Measurements from ENCODE around the gene KLHL35.

The KLHL35 gene, protein sequence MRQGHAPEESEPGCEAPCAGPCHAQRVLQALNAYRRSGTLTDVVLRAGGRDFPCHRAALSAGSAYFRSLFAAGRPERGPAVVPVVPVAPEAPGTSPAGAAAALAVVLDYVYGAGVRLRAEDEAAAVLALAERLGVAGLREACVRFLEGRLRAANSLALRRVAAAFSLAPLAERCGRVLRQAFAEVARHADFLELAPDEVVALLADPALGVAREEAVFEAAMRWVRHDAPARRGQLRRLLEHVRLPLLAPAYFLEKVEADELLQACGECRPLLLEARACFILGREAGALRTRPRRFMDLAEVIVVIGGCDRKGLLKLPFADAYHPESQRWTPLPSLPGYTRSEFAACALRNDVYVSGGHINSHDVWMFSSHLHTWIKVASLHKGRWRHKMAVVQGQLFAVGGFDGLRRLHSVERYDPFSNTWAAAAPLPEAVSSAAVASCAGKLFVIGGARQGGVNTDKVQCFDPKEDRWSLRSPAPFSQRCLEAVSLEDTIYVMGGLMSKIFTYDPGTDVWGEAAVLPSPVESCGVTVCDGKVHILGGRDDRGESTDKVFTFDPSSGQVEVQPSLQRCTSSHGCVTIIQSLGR

DNA sequence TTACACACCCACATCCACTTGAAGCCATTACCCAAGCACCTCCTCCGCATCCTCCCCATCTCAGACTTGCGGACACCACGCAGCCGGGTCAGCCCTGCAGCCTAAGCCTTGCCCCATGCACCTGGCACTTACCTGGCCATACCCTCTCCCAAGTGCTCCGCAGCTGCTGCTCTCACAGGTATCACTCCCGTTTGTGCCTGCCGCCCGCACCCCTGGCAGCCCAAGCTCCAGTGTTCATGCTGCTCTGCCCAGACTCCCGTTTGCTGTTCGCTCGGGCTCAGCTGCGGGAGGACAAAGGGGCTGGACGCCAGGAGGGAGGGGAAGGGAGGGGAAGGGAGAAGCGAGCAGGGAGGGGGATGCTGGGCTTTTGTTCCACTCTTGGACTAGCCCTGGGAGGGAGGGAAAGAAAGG lies at the start of gene KLHL35:
Gene KLHL35, minus strand, starts transcription at position 293 of the 411 bp plus-strand sequence. CDS start 2,574 bp downstream, outside the sequence.
- DNase-seq (ENCODE audit: low read depth) = no peak

DNA sequence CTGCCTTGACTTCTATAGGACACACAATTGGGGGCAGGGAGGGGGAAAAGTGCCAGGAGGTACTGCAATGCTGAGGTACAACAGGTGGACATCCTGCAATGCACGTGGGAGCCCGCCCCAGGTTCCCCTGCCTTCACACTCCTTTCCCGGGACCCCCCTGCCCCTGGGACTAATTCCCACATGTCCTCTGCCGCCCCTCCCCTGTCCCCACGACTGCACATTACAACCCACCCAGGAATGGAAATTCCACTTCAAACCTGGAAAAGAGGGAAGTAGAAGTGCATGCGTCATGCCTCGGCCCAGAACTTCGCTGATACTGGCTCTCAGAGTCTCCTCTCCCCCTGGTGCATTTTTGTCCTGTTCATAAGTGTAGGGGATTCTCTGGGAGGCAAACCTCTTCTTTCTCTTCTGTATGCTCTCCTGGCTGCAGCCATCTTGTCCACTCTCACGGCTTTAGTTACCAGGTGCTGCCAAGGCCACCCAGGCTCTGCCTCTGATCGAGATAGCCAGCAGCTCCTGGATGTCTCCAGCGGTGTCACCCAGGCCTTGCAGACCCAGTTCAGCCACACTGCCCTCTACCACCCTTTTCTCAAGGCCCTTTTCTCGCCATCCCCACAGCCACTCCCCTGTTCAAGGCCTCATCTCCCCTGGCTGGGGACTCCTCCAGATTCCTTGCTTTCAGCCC lies 49.1 kb upstream of the KLHL35 start:
- no peak for DNase-seq (ENCODE audit: low read depth)

DNA sequence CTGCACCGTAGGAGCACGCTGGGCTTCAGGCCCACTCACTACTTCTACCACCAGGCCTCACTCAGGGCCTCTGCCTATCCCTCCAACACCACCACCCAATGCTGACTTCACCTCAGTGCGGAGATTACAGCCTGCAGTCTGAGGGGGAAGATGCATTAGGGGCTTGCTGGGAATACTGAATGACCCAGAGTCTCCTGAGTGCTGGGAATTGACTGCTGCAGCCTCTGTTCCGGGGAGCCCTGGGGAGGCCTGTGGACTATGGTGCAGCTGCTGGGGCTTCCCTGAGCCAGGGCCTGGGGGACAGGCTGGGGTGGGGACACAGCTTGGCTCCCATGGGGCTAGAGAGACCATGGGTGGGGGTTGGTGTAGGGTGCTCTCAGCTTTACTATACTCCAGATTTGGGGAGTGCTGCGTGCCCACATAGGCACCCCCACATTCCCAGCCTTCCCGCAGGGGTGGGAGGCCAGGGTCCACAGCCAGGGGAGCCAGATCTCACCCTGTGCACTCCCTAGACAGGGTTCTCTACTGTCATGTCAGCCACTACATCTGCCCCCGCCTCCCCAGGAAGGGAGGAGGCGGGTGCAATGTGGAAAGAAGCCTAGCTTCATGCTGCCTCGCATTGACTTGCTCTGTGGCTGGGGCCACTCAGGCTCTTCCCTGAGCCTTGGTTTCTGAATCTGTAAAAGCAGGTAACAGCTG lies 48.4 kb upstream of the KLHL35 start:
- no peak for DNase-seq (ENCODE audit: low read depth)

DNA sequence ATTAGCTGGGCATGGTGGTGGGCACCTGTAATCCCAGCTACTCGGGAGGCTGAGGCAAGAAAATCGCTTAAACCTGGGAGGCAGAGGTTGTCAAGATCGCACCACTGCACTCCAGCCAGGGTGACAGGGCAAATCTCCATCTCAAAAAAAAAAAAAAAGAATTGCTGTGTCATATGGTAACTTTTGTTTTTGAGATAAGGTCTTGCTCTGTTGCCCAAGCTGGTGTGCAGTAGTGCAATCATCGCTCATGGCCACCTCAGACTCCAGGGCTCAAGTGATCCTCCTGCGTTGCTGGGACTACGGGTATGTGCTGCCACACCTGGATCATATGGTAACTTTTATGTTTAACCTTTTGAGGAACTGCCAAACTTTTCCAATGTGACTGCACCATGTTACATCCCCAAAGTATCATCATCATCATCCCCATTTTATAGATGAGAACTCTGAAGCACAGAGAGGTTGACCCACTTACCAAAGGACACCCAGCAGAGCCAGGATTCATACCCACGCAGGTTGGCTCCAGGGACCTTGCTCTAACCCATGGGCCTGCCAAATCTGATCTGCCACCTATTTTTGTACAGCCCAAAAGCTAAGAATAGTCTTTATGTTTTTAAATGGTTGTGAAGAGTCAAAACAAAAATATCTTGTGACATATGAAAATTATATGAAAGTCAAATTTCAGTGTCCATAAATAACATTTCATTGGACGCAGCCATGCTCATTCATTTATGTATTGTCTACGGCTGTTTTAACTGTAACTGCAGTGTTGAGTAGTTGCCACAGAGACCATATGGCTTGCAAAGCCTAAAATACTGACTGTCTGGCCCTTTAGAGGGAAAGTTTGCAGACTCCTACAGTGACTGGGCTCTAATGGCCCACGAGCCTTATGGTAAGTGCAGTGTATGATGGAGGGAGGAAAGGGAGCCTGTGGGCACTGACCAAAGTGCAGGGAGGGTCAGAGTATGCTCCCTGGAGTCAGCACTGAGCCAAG lies 47.5 kb upstream of the KLHL35 start:
- no peak for DNase-seq (ENCODE audit: low read depth)

DNA sequence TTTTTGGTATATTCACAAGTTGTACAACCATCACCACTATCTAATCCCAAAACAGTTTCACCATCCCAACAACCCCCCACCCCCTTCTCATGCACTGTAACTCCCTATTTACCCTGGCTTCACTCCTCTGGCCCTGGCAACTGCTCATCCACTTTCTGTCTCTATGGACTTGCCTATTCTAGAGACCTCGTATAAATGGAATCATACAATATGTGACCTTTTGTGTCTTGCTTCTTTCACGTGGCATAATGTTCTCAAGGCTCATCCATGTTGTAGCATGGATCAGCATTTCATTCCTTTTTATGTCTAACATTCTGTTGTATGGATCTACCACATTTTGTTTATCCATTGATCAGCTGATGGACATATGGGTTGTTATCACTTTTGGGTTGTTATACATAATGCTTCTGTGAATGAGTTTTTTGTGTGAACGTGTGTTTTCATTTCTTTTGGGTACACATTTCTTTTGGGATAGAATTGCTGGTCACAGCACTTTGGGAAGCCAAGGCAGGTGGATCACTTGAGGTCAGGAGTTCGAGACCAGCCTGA lies 46.7 kb upstream of the KLHL35 start:
- DNase-seq (ENCODE audit: low read depth) = no peak

DNA sequence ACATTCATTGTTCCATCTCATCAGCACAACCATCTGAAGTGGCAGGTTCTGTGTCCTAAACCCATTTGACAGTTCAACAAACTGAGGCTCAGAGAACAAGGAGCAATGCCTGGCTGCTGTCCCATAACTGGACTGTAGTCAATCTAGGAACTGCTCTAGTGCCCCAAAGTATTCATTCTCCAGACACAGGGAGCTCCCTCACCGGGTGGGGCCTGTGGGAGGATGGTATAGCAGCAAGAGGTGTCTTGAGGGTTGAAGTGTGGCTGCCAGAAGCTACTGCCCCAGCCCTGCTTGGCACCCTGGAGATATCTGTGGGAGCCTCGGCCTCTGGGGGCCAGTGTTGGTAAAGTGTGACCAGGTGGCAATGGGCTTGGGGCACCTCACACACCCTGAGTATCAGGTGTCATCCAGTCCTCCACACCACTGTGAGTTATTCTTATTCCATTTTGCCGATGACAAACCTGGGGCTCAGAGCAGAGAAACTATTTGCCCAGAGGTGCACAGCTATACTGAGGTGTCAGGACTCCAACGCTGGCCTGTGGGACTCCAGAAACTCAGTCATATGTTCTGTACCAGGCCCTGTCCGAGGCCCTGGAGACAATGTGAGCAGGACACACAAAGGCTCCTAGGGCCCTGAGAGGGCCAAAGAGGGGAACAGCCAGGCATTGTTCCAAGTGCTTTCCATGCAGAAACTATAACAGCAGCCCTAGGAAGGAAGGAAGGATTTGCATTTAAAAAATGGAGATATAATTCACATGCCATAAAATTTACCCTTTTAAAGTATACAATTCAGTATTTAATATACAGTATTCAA lies 46.0 kb upstream of the KLHL35 start:
- DNase-seq (ENCODE audit: low read depth) = no peak

DNA sequence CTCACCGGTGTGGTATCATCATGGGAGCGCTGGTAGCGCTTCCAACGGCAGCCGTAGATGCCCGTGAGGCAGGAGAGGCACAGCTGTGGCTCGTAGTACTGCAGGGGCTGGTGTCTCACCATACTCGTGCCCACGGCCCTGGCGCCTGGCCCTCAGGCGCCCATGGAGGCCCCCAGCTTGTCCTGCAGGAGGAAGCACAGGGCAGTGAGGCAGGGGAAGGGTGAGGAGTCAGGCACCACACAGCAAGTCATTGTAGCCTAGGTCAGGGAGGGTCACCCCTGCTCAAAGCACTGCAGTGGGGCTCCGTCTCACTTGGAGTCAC lies 44.6 kb upstream of the KLHL35 start:
- DNase-seq (ENCODE audit: low read depth) = no peak

DNA sequence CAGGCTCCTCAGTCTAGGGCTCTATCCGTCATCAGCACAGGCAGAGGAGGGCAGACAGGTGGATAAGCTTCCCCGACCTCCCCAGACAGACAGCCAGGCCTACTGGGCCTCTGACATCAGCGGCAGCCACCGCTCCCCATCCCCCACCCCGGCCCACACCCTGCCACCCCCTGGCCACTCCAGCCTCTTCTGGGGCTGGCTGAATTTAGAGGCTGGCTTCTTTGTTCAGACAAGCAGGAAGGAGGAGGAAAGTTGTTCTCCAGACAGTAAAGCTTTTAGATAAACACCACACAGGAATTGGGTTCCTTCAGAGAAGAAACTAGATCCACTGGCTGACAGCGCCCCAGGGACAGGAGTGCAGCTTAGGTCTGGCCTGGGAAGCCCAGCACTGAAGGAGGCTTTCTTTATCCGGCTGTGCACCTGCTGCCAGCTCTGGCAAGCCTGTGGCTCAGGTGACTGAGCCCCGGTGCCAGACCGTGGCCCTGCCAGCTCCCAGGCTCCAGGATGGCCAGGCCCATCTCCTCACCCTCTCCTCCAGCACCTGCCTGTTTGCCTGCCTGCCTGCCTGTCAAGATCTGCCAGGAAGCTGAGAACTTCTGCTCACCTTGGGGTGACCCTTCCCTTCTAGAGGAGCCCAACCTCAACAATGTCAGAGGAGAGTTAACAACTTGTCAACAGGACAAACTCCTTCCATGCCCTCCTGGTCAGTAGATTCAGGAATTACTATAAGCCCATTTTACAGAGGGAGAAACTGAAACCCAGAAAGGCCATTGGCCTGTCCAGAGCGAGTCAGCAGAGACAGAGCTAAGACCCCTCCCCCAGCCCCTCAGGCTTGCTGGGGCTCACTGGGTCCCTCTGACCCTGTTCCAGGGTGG lies 44.0 kb upstream of the KLHL35 start:
- no peak for DNase-seq (ENCODE audit: low read depth)

DNA sequence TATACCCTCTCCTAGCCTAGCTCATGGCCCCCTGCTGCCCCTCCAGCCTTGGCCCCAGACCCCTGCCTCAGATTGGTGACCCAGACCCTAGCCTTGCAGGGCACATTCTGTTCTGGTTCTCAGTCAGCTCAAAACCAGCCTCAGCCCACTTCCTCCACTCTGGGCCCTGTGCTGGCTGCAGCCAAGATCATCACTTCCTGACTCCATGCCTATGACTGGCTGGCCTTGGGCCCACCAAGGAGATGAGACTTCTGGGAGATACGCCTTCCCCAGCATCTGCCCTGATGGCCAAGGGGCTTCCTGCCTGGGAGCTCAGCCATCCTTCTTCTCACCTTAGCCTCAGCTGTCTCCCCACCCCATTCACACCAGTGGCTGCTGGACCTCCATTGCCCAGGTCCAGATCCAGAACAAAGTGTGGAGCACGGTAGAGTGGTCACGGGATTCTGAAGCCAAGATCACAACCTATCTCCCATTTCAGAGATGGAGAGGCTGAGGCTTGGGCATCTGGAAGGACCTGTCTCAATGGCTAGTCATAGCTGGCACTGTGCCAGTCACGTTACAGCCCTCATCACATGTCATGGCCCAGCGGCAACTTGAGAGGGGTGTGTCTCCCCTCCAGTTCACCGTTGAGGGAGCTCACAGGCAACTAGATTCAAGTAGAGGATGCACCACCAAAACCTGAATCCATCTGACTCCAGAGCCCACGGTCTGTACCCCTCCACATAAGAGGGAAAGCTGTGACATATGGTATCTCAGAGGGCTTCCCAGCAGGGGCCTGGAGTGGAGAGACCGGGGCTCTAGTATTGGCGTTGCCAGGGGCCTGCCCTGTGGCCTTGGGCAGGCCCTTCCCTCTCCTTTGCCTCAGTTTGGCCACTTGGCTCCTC lies 43.0 kb upstream of the KLHL35 start:
- DNase-seq (ENCODE audit: low read depth) = no peak

DNA sequence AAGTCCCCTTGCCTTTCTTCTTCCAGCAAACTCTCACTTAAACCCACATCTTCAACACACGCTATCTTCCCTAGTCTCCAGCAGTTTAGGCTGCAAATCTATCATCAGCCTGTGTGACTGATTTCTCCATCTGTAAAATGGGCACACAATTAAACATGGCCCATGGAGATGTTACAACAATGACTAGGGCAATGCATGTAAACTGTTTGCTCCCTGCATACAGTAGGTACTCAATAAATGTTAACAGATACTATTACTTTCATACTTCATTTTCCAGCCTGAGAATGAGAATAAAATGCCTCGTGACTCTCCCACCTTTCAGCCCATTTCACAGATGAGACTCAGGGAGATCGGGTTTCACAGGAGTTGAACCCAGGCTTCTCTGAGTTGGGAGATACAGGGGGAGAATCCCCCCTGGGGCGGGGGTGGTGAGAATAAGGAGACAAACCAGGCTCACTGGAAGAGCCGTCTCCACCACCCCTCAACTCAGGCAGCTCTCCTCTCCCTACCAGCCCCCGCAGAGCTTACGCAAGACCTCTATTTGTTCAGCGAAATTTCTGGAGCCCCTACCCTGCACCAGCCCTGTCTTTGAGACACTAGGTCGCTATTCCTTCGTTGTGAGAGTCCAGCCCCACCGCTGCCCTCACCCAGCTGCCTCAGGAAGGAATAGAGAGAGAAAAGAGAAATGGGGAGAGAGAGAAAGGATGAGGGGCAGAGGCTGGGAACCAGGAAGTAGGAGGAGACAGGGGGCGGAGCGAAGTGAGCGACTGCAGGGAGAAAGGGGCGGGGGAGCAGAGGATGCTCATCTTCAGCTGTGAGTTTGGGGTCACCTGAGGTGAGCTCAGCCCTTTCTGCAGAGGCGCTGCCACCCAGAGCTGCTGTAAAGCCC lies 42.1 kb upstream of the KLHL35 start:
- DNase-seq (ENCODE audit: low read depth) = peak; percentile 13

DNA sequence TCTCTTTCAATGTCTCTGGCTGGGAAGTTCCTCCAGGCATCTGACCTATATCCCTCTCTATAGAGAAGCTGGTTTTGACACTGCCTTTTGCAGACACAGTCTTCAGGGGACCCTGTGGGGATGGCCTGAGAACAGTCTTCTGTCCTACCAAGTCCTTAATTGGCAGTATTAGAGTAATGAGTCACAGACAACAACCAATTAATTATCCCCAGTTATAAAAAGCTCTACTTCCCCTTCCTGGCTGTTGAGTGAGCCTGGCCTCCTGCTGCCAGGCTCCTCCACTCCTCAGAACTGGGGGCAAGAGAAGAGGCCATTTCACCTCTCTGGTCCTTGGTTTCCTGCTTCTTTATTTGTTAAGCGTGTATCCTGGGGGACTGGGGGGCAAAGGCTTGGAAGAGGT lies 41.2 kb upstream of the KLHL35 start:
- DNase-seq (ENCODE audit: low read depth) = no peak

DNA sequence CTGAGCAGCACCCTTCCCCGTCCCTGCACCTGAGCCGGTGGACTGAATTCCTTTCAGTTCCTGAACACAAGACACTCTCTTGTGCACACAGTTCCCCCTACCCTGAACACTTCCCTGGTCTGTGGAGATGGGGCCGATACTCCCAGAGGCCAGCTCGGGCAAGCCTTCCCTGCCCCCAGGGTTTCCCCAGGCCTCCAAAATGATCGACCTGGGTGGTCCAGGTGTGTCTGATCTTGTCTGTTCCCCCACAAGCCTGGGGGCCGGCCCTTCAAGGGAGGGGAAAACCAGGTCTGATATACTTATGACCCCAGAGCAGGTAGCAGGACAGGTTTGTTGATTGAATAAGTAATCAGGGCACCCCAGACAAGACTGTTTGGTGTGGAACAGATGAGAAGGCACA lies 40.7 kb upstream of the KLHL35 start:
- no peak for DNase-seq (ENCODE audit: low read depth)

DNA sequence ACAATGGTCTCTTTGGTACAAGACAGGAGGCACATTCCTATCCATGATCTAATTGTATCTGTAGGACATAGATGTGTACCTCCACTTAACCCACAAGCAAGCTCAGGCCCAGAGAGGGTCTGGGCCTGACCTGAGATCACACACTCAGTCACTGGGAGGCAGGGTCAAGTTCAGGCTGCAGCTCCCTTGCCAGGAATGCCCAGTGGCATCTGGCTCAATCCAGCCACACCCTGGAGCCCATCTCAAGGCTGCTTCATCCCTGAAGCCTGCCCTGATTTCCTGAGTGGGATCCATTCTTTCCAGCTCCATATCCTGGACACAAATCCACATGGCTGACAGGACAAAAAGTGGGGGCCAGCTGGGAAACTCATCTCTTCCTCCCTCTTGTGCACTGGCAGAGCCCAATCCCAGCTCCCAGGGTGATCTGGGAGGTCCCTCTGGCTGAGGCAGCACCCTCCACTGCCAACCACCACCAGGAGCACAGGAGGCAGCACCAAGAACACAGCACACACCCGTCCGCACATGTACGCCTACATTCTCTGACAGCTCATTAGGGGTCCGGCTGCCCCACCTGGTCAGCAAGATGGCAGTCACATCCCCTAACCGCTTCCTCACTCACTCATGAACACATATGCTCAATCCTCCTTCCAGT lies 39.2 kb upstream of the KLHL35 start:
- no peak for DNase-seq (ENCODE audit: low read depth)

DNA sequence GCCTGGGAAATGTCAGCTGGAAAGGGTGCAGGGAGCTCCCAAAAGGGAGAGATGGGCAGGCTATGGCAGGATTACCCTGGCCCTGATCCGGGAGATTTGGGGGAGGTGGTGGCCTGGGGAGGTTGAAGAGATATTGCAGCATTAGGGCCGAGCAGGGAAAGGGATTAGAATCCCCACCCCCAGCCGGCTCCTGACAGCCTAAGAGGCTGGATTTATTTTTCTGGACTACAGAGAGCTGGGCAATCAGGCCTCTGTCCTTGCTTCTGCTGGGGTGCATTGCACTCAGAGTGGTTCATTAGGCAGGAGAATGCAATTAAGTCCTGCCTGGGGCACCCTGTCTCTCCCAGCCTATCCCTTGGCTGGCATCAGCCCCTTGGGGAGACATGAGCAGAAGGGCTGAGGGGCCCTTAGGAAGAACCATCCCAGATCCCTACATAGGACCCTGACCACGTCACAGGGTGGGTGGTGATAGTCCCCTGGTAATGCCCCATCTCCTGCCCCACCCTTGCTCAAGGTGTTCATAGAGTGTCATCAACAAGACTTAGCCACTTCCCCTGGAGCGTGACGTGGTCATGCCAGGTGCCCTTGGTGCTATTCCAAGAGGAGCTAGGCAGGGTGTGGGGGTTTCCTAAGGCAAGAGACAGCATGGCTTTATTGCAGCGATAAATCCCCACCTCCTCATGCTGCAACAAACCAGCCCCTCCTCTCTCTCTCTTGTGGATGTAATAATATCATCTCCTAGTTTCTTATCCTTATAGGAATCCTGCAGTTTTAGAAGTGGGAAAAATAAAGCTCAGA lies 38.4 kb upstream of the KLHL35 start:
- no peak for DNase-seq (ENCODE audit: low read depth)

DNA sequence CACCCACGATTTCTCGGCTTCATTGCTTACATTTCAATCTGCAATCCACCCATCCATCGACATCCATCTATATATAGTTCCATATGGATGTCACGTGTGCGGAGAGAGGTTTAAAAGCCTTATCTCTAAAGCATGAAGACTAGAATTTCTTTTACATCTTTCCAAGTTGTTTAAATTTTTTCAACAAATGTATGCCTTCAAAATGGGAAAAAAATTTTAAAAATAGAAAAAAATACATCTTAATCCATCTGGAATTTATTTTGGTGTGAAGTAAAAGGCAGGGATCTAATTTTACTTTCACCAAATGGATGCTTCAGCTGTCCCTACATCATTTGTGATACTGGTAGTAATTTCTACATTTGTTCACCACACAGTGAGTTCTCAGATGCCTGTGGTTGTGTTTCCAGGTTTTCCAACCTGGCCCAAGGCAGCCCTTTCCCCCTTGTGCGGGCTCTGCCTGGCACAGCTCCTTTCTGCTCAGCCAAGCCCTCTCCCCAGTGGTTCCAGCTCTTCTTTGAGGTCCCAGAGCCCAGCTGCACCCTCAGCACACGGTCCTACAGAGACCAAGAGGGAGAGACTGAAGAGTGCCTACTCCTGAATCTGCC lies 37.6 kb upstream of the KLHL35 start:
- no peak for DNase-seq (ENCODE audit: low read depth)
